ENCODE results near the gene NBEAL2. TPM values are rescaled to one million over a fixed set of nuclear protein-coding genes. Genes with fewer than 3 reads are reported as not detected.

NBEAL2 gene
- total and polyA plus RNA-seq, 2 experiments from 2014 or later, result 38.6 to 42.2 TPM

GRCh38 chr3:46998852-46999515 lies 19.5 kb downstream of the NBEAL2 start:
- Histone ChIP-seq H3K36me3 (replicated peaks; ENCODE audit: insufficient read depth, low read depth) (no peaks in the 10 kb centered on the region), H4K20me1 (ENCODE audit: insufficient read depth, poor library complexity, severe bottlenecking) (no peaks in the 10 kb centered on the region), H3K4me3 (no peak overlapping the region), H3K9me3 (ENCODE audit: low read depth) (no peaks in the 10 kb centered on the region), H3K79me2 (no peaks in the 10 kb centered on the region), H3K27me3 (no peaks in the 10 kb centered on the region), H2AFZ (no peak overlapping the region), H3K4me2 (no peak overlapping the region), H3K4me1 (ENCODE audit: insufficient read depth) (peaks cover 10% of the 10 kb centered on the region), H3K9me2 (replicated peaks; ENCODE audit: insufficient read depth) (no peaks in the 10 kb centered on the region), H3K27ac (no peak overlapping the region)
- WGBS (ENCODE audit: low lambda C conversion rate, missing lambda C conversion rate), result 89% methylated on average over 21 of the region's 22 CpGs
- TF ChIP-seq CTCF (IDR thresholded peaks at IDR 0.05; ENCODE audit: poor library complexity), result no peak
- no peak for TF ChIP-seq EZH2phosphoT487 (IDR thresholded peaks at IDR 0.05; ENCODE audit: low read depth, severe bottlenecking, unreplicated experiment)
- no peak for TF ChIP-seq EZH2 (IDR thresholded peaks at IDR 0.05; ENCODE audit: borderline replicate concordance)
- DNase-seq (ENCODE audit: low spot score), result no peak

GRCh38 chr3:46999516-47000197 lies 20.2 kb downstream of the NBEAL2 start:
- H3K4me2 ChIP-seq, result no peak overlapping the region
- no peak overlapping the region for H3K4me3 ChIP-seq
- WGBS (ENCODE audit: low lambda C conversion rate, missing lambda C conversion rate), result 94% methylated on average over 14 of the region's 14 CpGs
- no peaks in the 10 kb centered on the region for H3K79me2 ChIP-seq
- no peak overlapping the region for H2AFZ ChIP-seq
- H3K9me3 ChIP-seq (ENCODE audit: low read depth), result no peaks in the 10 kb centered on the region
- no peaks in the 10 kb centered on the region for H3K27me3 ChIP-seq
- H3K9me2 ChIP-seq (replicated peaks; ENCODE audit: insufficient read depth), result no peaks in the 10 kb centered on the region
- TF ChIP-seq EZH2phosphoT487 (IDR thresholded peaks at IDR 0.05; ENCODE audit: low read depth, severe bottlenecking, unreplicated experiment) (no peak), EZH2 (IDR thresholded peaks at IDR 0.05; ENCODE audit: borderline replicate concordance) (no peak), CTCF (IDR thresholded peaks at IDR 0.05; ENCODE audit: poor library complexity) (no peak)
- no peak for DNase-seq (ENCODE audit: low spot score)
- H3K36me3 ChIP-seq (replicated peaks; ENCODE audit: insufficient read depth, low read depth), result no peaks in the 10 kb centered on the region
- no peaks in the 10 kb centered on the region for H4K20me1 ChIP-seq (ENCODE audit: insufficient read depth, poor library complexity, severe bottlenecking)
- H3K4me1 ChIP-seq (ENCODE audit: insufficient read depth), result peaks cover 10% of the 10 kb centered on the region
- no peak overlapping the region for H3K27ac ChIP-seq

GRCh38 chr3:47000198-47000815 lies 20.8 kb downstream of the NBEAL2 start:
- no peaks in the 10 kb centered on the region for H4K20me1 ChIP-seq (ENCODE audit: insufficient read depth, poor library complexity, severe bottlenecking)
- no peak overlapping the region for H2AFZ ChIP-seq
- H3K27ac ChIP-seq, result no peak overlapping the region
- no peaks in the 10 kb centered on the region for H3K27me3 ChIP-seq
- WGBS (ENCODE audit: low lambda C conversion rate, missing lambda C conversion rate), result 95% methylated on average over 10 of the region's 10 CpGs
- no peaks in the 10 kb centered on the region for H3K79me2 ChIP-seq
- H3K9me3 ChIP-seq (ENCODE audit: low read depth), result no peaks in the 10 kb centered on the region
- no peak overlapping the region for H3K4me2 ChIP-seq
- no peak for DNase-seq (ENCODE audit: low spot score)
- TF ChIP-seq EZH2 (IDR thresholded peaks at IDR 0.05; ENCODE audit: borderline replicate concordance) (no peak), CTCF (IDR thresholded peaks at IDR 0.05; ENCODE audit: poor library complexity) (no peak), EZH2phosphoT487 (IDR thresholded peaks at IDR 0.05; ENCODE audit: low read depth, severe bottlenecking, unreplicated experiment) (no peak)
- no peaks in the 10 kb centered on the region for H3K36me3 ChIP-seq (replicated peaks; ENCODE audit: insufficient read depth, low read depth)
- no peaks in the 10 kb centered on the region for H3K9me2 ChIP-seq (replicated peaks; ENCODE audit: insufficient read depth)
- H3K4me1 ChIP-seq (ENCODE audit: insufficient read depth), result peaks cover 10% of the 10 kb centered on the region
- no peak overlapping the region for H3K4me3 ChIP-seq

Measured in hepatocyte (in vitro differentiated cells).